ENCODE data around the gene PVALEF. TPM values are rescaled to one million over a fixed set of nuclear protein-coding genes. Genes with fewer than 3 reads are reported as not detected.
"Not testable (repeated sequence)": the region's sequence is repeated elsewhere in the genome, so short reads cannot be mapped to it uniquely, and the experiment has no call there.

The PVALEF gene
- total and polyA plus RNA-seq, 8 donors = 0.11 to 0.74 (median 0.25) TPM; not detected in 2

- Histone ChIP-seq H3K9me3 (no peaks in the 10 kb centered on the region), H3K27ac (peak overlapping the region in 1 of 2 donors; percentile 84), H3K4me3 (peak overlapping the region in 1 of 2 donors; percentile 27), H3K27me3 (no peaks in the 10 kb centered on the region), H3K36me3 (no peaks in the 10 kb centered on the region), H3K4me1 (peaks cover 0 to 55% of the 10 kb centered on the region in 2 donors)
- TF ChIP-seq CTCF (IDR thresholded peaks at IDR 0.05) = no peak
- DNase-seq (peak in 2 of 4 donors; percentile 83 to 95), ATAC-seq (peak; percentile 70)
- intact Hi-C loops (cut with DNase I) = no loop called here
Observed at GRCh38 chr17:81150377-81151077, 14.8 kb upstream of the PVALEF start.

- no peak for TF ChIP-seq CTCF (IDR thresholded peaks at IDR 0.05)
- intact Hi-C loops (cut with DNase I) = no loop called here
- ATAC-seq (no peak), DNase-seq (peak in 1 of 4 donors; percentile 68)
- Histone ChIP-seq H3K36me3 (no peaks in the 10 kb centered on the region), H3K27ac (peak overlapping the region in 1 of 2 donors; percentile 84), H3K9me3 (no peaks in the 10 kb centered on the region), H3K4me3 (no peak overlapping the region), H3K27me3 (no peaks in the 10 kb centered on the region), H3K4me1 (peaks cover 0 to 55% of the 10 kb centered on the region in 2 donors)
Observed at GRCh38 chr17:81151278-81151677, 14.0 kb upstream of the PVALEF start.

GRCh38 chr17:81152288-81152828 lies 12.9 kb upstream of the PVALEF start:
- H3K9me3 ChIP-seq = no peaks in the 10 kb centered on the region
- H3K36me3 ChIP-seq = no peaks in the 10 kb centered on the region
- DNase-seq = peak in 1 of 4 donors; percentile 43
- H3K4me1 ChIP-seq = peaks cover 0 to 55% of the 10 kb centered on the region in 2 donors
- intact Hi-C loops (cut with DNase I) = no loop called here
- TF ChIP-seq CTCF (IDR thresholded peaks at IDR 0.05) = no peak
- H3K27me3 ChIP-seq = no peaks in the 10 kb centered on the region
- no peak for ATAC-seq
- H3K27ac ChIP-seq = peak overlapping the region in 1 of 2 donors; percentile 84
- H3K4me3 ChIP-seq = no peak overlapping the region

GRCh38 chr17:81153340-81153803 lies 11.9 kb upstream of the PVALEF start:
- ATAC-seq (peak; percentile 27), DNase-seq (peak in 1 of 4 donors; percentile 24)
- no peak overlapping the region for H3K4me3 ChIP-seq
- H3K27me3 ChIP-seq = no peaks in the 10 kb centered on the region
- TF ChIP-seq CTCF (IDR thresholded peaks at IDR 0.05) = no peak
- no peaks in the 10 kb centered on the region for H3K9me3 ChIP-seq
- H3K36me3 ChIP-seq = no peaks in the 10 kb centered on the region
- H3K27ac ChIP-seq = peak overlapping the region; percentile 26 to 84
- intact Hi-C loops (cut with DNase I) = no loop called here
- peaks cover 0 to 55% of the 10 kb centered on the region in 2 donors for H3K4me1 ChIP-seq

- ATAC-seq, DNase-seq: not testable (repeated sequence)
Observed at GRCh38 chr17:81154016-81154415, 11.3 kb upstream of the PVALEF start.

More at GRCh38 chr17:81154016-81154415, 11.3 kb upstream of the PVALEF start:
- H3K4me3 ChIP-seq; H3K27me3 ChIP-seq; H3K9me3 ChIP-seq; H3K36me3 ChIP-seq; intact Hi-C loops (cut with DNase I): not testable (repeated sequence)
- H3K27ac ChIP-seq = peak overlapping the region in 1 of 2 donors; percentile 84
- peaks cover 0 to 56% of the 10 kb centered on the region in 2 donors for H3K4me1 ChIP-seq

Measured in left lung (tissue), 10 donors.